ENCODE measurements around the gene RUNX1.

RUNX1 gene

GRCh38 chr21:35023396-35024070 lies 25.6 kb downstream of the RUNX1 start:
- no peak overlapping the region for H3K4me3 ChIP-seq (ENCODE audit: low read length)
- TF ChIP-seq CTCF (IDR thresholded peaks at IDR 0.05; ENCODE audit: low read depth, low read length) (no peak), EZH2phosphoT487 (IDR thresholded peaks at IDR 0.05; ENCODE audit: low read depth) (no peak)
- H3K27ac ChIP-seq (ENCODE audit: low read length), result no peak overlapping the region
- H3K4me1 ChIP-seq (ENCODE audit: low read length), result peaks cover 66% of the 10 kb centered on the region
- no peak overlapping the region for H3K4me2 ChIP-seq (ENCODE audit: low read length)
- H3K9me3 ChIP-seq (ENCODE audit: insufficient read depth, low read length), result no peaks in the 10 kb centered on the region
- peaks cover 85% of the 10 kb centered on the region for H4K20me1 ChIP-seq (ENCODE audit: insufficient read depth, low read length)
- no peak overlapping the region for H3K9ac ChIP-seq (ENCODE audit: low read length)
- peaks cover 42% of the 10 kb centered on the region for H3K79me2 ChIP-seq (ENCODE audit: low read length)
- H3K27me3 ChIP-seq (ENCODE audit: low read depth, low read length), result peaks cover 12% of the 10 kb centered on the region; the same call in 1 of the 2 replicates
- H3K36me3 ChIP-seq (replicated peaks; ENCODE audit: low read depth, low read length), result peaks cover 19% of the 10 kb centered on the region
- no peak overlapping the region for H2AFZ ChIP-seq (ENCODE audit: low read depth, low read length)

- H3K27me3 ChIP-seq (ENCODE audit: low read depth, low read length), result peaks cover 12% of the 10 kb centered on the region; the same call in 1 of the 2 replicates
- peaks cover 51% of the 10 kb centered on the region for H3K4me1 ChIP-seq (ENCODE audit: low read length)
- H3K4me3 ChIP-seq (ENCODE audit: low read length), result no peak overlapping the region
- H3K36me3 ChIP-seq (replicated peaks; ENCODE audit: low read depth, low read length), result peaks cover 19% of the 10 kb centered on the region
- H3K9ac ChIP-seq (ENCODE audit: low read length), result no peak overlapping the region
- no peak overlapping the region for H2AFZ ChIP-seq (ENCODE audit: low read depth, low read length)
- H4K20me1 ChIP-seq (ENCODE audit: insufficient read depth, low read length), result peaks cover 82% of the 10 kb centered on the region
- H3K79me2 ChIP-seq (ENCODE audit: low read length), result peaks cover 43% of the 10 kb centered on the region
- H3K4me2 ChIP-seq (ENCODE audit: low read length), result no peak overlapping the region
- no peaks in the 10 kb centered on the region for H3K9me3 ChIP-seq (ENCODE audit: insufficient read depth, low read length)
- H3K27ac ChIP-seq (ENCODE audit: low read length), result no peak overlapping the region
- no peak for TF ChIP-seq EZH2phosphoT487 (IDR thresholded peaks at IDR 0.05; ENCODE audit: low read depth)
- no peak for TF ChIP-seq CTCF (IDR thresholded peaks at IDR 0.05; ENCODE audit: low read depth, low read length)
Observed at GRCh38 chr21:35021546-35021945, 27.6 kb downstream of the RUNX1 start.

GRCh38 chr21:35020902-35021301 lies 28.2 kb downstream of the RUNX1 start:
- H3K79me2 ChIP-seq (ENCODE audit: low read length), result peaks cover 40% of the 10 kb centered on the region
- peak overlapping the region; percentile 72 for H3K4me2 ChIP-seq (ENCODE audit: low read length)
- no peak overlapping the region for H3K9ac ChIP-seq (ENCODE audit: low read length)
- peaks cover 12% of the 10 kb centered on the region; the same call in 1 of the 2 replicates for H3K27me3 ChIP-seq (ENCODE audit: low read depth, low read length)
- H3K36me3 ChIP-seq (replicated peaks; ENCODE audit: low read depth, low read length), result peaks cover 19% of the 10 kb centered on the region
- H3K27ac ChIP-seq (ENCODE audit: low read length), result no peak overlapping the region
- H3K4me1 ChIP-seq (ENCODE audit: low read length), result peaks cover 47% of the 10 kb centered on the region
- H2AFZ ChIP-seq (ENCODE audit: low read depth, low read length), result no peak overlapping the region
- H4K20me1 ChIP-seq (ENCODE audit: insufficient read depth, low read length), result peaks cover 81% of the 10 kb centered on the region
- H3K9me3 ChIP-seq (ENCODE audit: insufficient read depth, low read length), result no peaks in the 10 kb centered on the region
- peak overlapping the region; percentile 48; the same call in 1 of the 2 replicates for H3K4me3 ChIP-seq (ENCODE audit: low read length)
- TF ChIP-seq CTCF (IDR thresholded peaks at IDR 0.05; ENCODE audit: low read depth, low read length) (no peak), EZH2phosphoT487 (IDR thresholded peaks at IDR 0.05; ENCODE audit: low read depth) (no peak)

GRCh38 chr21:35020436-35020835 lies 28.7 kb downstream of the RUNX1 start:
- no peak for TF ChIP-seq CTCF (IDR thresholded peaks at IDR 0.05; ENCODE audit: low read depth, low read length)
- no peak for TF ChIP-seq EZH2phosphoT487 (IDR thresholded peaks at IDR 0.05; ENCODE audit: low read depth)
- H3K4me2 ChIP-seq (ENCODE audit: low read length), result peak overlapping the region; percentile 72
- peaks cover 81% of the 10 kb centered on the region for H4K20me1 ChIP-seq (ENCODE audit: insufficient read depth, low read length)
- no peak overlapping the region for H2AFZ ChIP-seq (ENCODE audit: low read depth, low read length)
- peaks cover 35% of the 10 kb centered on the region for H3K79me2 ChIP-seq (ENCODE audit: low read length)
- H3K27me3 ChIP-seq (ENCODE audit: low read depth, low read length), result peaks cover 10% of the 10 kb centered on the region; the same call in 1 of the 2 replicates
- peak overlapping the region; percentile 48 for H3K4me3 ChIP-seq (ENCODE audit: low read length)
- no peak overlapping the region for H3K9ac ChIP-seq (ENCODE audit: low read length)
- peaks cover 43% of the 10 kb centered on the region for H3K4me1 ChIP-seq (ENCODE audit: low read length)
- no peaks in the 10 kb centered on the region for H3K9me3 ChIP-seq (ENCODE audit: insufficient read depth, low read length)
- peak overlapping the region; percentile 18; the same call in 1 of the 2 replicates for H3K27ac ChIP-seq (ENCODE audit: low read length)
- peaks cover 19% of the 10 kb centered on the region for H3K36me3 ChIP-seq (replicated peaks; ENCODE audit: low read depth, low read length)
